Keratinocyte (primary cell): ENCODE measurements around the gene APOL3. TPM values are rescaled to one million over a fixed set of nuclear protein-coding genes. Genes with fewer than 3 reads are reported as not detected.

Experiments used
- DNase-seq: peaks from one replicate; pipeline ENCODE4 v3.0.0-alpha.2; 2011; ENCODE audit warnings: low read depth, missing footprints, low spot score
- FAIRE-seq: peaks from 2 replicates; lab custom pipeline; 2011; peaks lifted over from hg19 to GRCh38; lab: Jason Lieb, UNC
- H2AFZ ChIP-seq: 2 replicates; pipeline ENCODE4 v1.6.0; 2012; ENCODE audit warnings: low read length, control low read depth, inconsistent platforms; ENCODE audit not compliant: control insufficient read depth
- H3K27ac ChIP-seq: 2 replicates; pipeline ENCODE4 v1.5.1; 2011; ENCODE audit warnings: low read length; ENCODE audit not compliant: control insufficient read depth, insufficient read depth
- H3K27me3 ChIP-seq: 3 replicates; pipeline ENCODE4 v1.6.0; 2011; ENCODE audit warnings: low read length; ENCODE audit not compliant: control insufficient read depth, insufficient read depth; ENCODE audit errors: extremely low read depth
- H3K36me3 ChIP-seq, 2 experiments: 2 replicates in 1 of 2; 3 replicates in 1 of 2; pipeline ENCODE4 v1.5.1; 2011; ENCODE audit warnings: low read length in 2 of 2, mild to moderate bottlenecking in 1 of 2; ENCODE audit not compliant: control insufficient read depth in 2 of 2, insufficient read depth in 2 of 2; ENCODE audit errors: extremely low read depth in 1 of 2
- H3K4me1 ChIP-seq: 3 replicates; pipeline ENCODE4 v1.5.1; 2011; ENCODE audit warnings: low read length; ENCODE audit not compliant: control insufficient read depth, insufficient read depth; ENCODE audit errors: extremely low read depth
- H3K4me2 ChIP-seq: 3 replicates; pipeline ENCODE4 v1.6.0; 2011; ENCODE audit warnings: low read depth, low read length; ENCODE audit not compliant: control insufficient read depth, insufficient read depth; ENCODE audit errors: extremely low read depth
- H3K4me3 ChIP-seq, 3 experiments: fragments of 200-600 bp in 1 of 3; sonication (generic) in 1 of 3; 2 replicates in 2 of 3; 3 replicates in 1 of 3; pipeline ENCODE4 v1.5.1; 2011 to 2016; ENCODE audit warnings: low read length in 3 of 3, mild to moderate bottlenecking in 3 of 3, control low read depth in 2 of 3, inconsistent platforms in 1 of 3, low read depth in 1 of 3, mixed read lengths in 1 of 3, mixed run types in 1 of 3, moderate library complexity in 1 of 3; ENCODE audit not compliant: control insufficient read depth in 2 of 3, insufficient read depth in 2 of 3; ENCODE audit errors: extremely low read depth in 1 of 3
- H3K79me2 ChIP-seq: 2 replicates; pipeline ENCODE4 v1.6.0; 2012; ENCODE audit warnings: low read length; ENCODE audit not compliant: control insufficient read depth, insufficient read depth
- H3K9ac ChIP-seq: 3 replicates; pipeline ENCODE4 v1.6.0; 2011; ENCODE audit warnings: low read length; ENCODE audit not compliant: control insufficient read depth, insufficient read depth; ENCODE audit errors: extremely low read depth
- H3K9me1 ChIP-seq: 3 replicates; pipeline ENCODE4 v1.6.0; 2011; ENCODE audit warnings: low read length; ENCODE audit not compliant: control insufficient read depth, insufficient read depth; ENCODE audit errors: extremely low read depth
- H3K9me3 ChIP-seq: 2 replicates; pipeline ENCODE4 v1.5.1; 2012; ENCODE audit warnings: low read depth, low read length; ENCODE audit not compliant: control insufficient read depth
- H4K20me1 ChIP-seq: 3 replicates; pipeline ENCODE4 v1.6.0; 2011; ENCODE audit warnings: low read length; ENCODE audit not compliant: control insufficient read depth, insufficient read depth; ENCODE audit errors: extremely low read depth
- EZH2 ChIP-seq: IDR thresholded peaks from one replicate; pipeline ENCODE4 v1.6.1; 2012; ENCODE audit warnings: inconsistent platforms, mild to moderate bottlenecking, low read length, moderate library complexity
- dilution Hi-C: fragments of 300-500 bp; cut with MboI; formaldehyde crosslinking; loops from one replicate; pipeline ENCODE4 v1.7.0; 2020; ENCODE audit warnings: low sequenced_read_pairs; ENCODE audit not compliant: extremely low pct_ligation_motif_present
- polyA plus RNA-seq, 5 experiments: library from polyadenylated mRNA; depleted of rRNA in 3 of 5; stranded (reverse) in 3 of 5; stranded (forward) in 1 of 5; unstranded in 1 of 5; fragments of >200 nt; gene quantifications; 1 replicate in 1 of 5; 2 replicates in 3 of 5; 3 replicates in 1 of 5; pipeline versions ENCODE4 v1.2.1 to v1.2.3, GENCODE V29; 2011 to 2012; ENCODE audit warnings: missing spikeins in 2 of 5, low read depth in 1 of 5, low replicate concordance in 1 of 5
- TF ChIP-seq, protein P1 (sequence below), 3 experiments: IDR thresholded peaks in 1 of 3; conservative IDR thresholded peaks in 1 of 3; optimal IDR thresholded peaks in 1 of 3; 2 replicates in 2 of 3; 3 replicates in 1 of 3; pipeline versions ENCODE3 to v1.5.1; 2011; ENCODE audit warnings: low read length in 3 of 3, mild to moderate bottlenecking in 3 of 3, moderate library complexity in 2 of 3, control low read depth in 1 of 3, inconsistent platforms in 1 of 3; ENCODE audit not compliant: insufficient read depth in 2 of 3; ENCODE audit errors: extremely low read depth in 1 of 3

The APOL3 gene
- polyA plus RNA-seq, 1 donor (not counting 4 experiments of a cell fraction or from before 2014, with no cell fraction given) = 0.92 TPM

GRCh38 chr22:36197514-36198146, 37.1 kb upstream of the APOL3 start:
- DNase-seq = no peak
- Histone ChIP-seq H3K4me1 (peaks cover under 1% of the 10 kb centered on the region), H3K36me3 (no peaks in the 10 kb centered on the region), H3K79me2 (no peaks in the 10 kb centered on the region), H3K9ac (no peak overlapping the region), H3K27ac (no peak overlapping the region), H2AFZ (no peak overlapping the region), H3K4me3 (no peak overlapping the region), H4K20me1 (no peaks in the 10 kb centered on the region), H3K4me2 (no peak overlapping the region), H3K9me1 (no peaks in the 10 kb centered on the region), H3K9me3 (no peaks in the 10 kb centered on the region), H3K27me3 (peaks cover 8% of the 10 kb centered on the region)
- dilution Hi-C loops = no loop called here
- no peak for FAIRE-seq
- TF ChIP-seq, protein P1, sequence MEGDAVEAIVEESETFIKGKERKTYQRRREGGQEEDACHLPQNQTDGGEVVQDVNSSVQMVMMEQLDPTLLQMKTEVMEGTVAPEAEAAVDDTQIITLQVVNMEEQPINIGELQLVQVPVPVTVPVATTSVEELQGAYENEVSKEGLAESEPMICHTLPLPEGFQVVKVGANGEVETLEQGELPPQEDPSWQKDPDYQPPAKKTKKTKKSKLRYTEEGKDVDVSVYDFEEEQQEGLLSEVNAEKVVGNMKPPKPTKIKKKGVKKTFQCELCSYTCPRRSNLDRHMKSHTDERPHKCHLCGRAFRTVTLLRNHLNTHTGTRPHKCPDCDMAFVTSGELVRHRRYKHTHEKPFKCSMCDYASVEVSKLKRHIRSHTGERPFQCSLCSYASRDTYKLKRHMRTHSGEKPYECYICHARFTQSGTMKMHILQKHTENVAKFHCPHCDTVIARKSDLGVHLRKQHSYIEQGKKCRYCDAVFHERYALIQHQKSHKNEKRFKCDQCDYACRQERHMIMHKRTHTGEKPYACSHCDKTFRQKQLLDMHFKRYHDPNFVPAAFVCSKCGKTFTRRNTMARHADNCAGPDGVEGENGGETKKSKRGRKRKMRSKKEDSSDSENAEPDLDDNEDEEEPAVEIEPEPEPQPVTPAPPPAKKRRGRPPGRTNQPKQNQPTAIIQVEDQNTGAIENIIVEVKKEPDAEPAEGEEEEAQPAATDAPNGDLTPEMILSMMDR (optimal IDR thresholded peaks at IDR 0.05 in 1 of 3, IDR thresholded peaks at IDR 0.05 in 1 of 3, conservative IDR thresholded peaks at IDR 0.05 in 1 of 3; ENCODE audit: extremely low read depth in 1 of 3, insufficient read depth in 2 of 3, low read length in 3 of 3) = no peak
- TF ChIP-seq EZH2 = no peak

- no peak overlapping the region for H2AFZ ChIP-seq
- no peaks in the 10 kb centered on the region for H3K36me3 ChIP-seq
- H3K79me2 ChIP-seq = no peaks in the 10 kb centered on the region
- H3K4me2 ChIP-seq = no peak overlapping the region
- H3K4me1 ChIP-seq = no peaks in the 10 kb centered on the region
- H3K4me3 ChIP-seq = no peak overlapping the region
- H3K9me3 ChIP-seq = no peaks in the 10 kb centered on the region
- H3K9me1 ChIP-seq = no peaks in the 10 kb centered on the region
- FAIRE-seq (no peak), DNase-seq (no peak)
- H3K27ac ChIP-seq = no peak overlapping the region
- dilution Hi-C loops = no loop called here
- H3K9ac ChIP-seq = no peak overlapping the region
- TF ChIP-seq, protein P1 (optimal IDR thresholded peaks at IDR 0.05 in 1 of 3, IDR thresholded peaks at IDR 0.05 in 1 of 3, conservative IDR thresholded peaks at IDR 0.05 in 1 of 3; ENCODE audit: extremely low read depth in 1 of 3, insufficient read depth in 2 of 3, low read length in 3 of 3) = no peak
- TF ChIP-seq EZH2 = no peak
- H4K20me1 ChIP-seq = no peaks in the 10 kb centered on the region
- H3K27me3 ChIP-seq = peaks cover 8% of the 10 kb centered on the region
Observed at GRCh38 chr22:36197065-36197440, 36.5 kb upstream of the APOL3 start.
